ENCODE data around the gene NUDT9. TPM values are rescaled to one million over a fixed set of nuclear protein-coding genes. Genes with fewer than 3 reads are reported as not detected.

Gene NUDT9
- total and polyA plus RNA-seq, 2 experiments from 2014 or later = 35.8 to 62.3 TPM

GRCh38 chr4:87458913-87459312 lies 36.5 kb downstream of the NUDT9 start:
- Histone ChIP-seq H3K9me3 (ENCODE audit: low read depth) (no peaks in the 10 kb centered on the region), H3K27me3 (no peaks in the 10 kb centered on the region), H2AFZ (no peak overlapping the region), H3K4me1 (ENCODE audit: insufficient read depth) (peaks cover 12% of the 10 kb centered on the region), H3K4me2 (no peak overlapping the region), H3K36me3 (replicated peaks; ENCODE audit: insufficient read depth, low read depth) (peaks cover 5% of the 10 kb centered on the region), H3K79me2 (peaks cover 3% of the 10 kb centered on the region), H3K27ac (no peak overlapping the region), H3K9me2 (replicated peaks; ENCODE audit: insufficient read depth) (no peaks in the 10 kb centered on the region), H3K4me3 (no peak overlapping the region), H4K20me1 (ENCODE audit: insufficient read depth, poor library complexity, severe bottlenecking) (no peaks in the 10 kb centered on the region)
- TF ChIP-seq EZH2phosphoT487 (IDR thresholded peaks at IDR 0.05; ENCODE audit: low read depth, severe bottlenecking, unreplicated experiment) (no peak), EZH2 (IDR thresholded peaks at IDR 0.05; ENCODE audit: borderline replicate concordance) (no peak), CTCF (IDR thresholded peaks at IDR 0.05; ENCODE audit: poor library complexity) (no peak)
- WGBS (ENCODE audit: low lambda C conversion rate, missing lambda C conversion rate) = 100% methylated on average over 4 of the region's 4 CpGs
- DNase-seq (ENCODE audit: low spot score) = no peak

GRCh38 chr4:87461281-87461700 lies 38.9 kb downstream of the NUDT9 start:
- Histone ChIP-seq H3K9me2 (replicated peaks; ENCODE audit: insufficient read depth) (no peaks in the 10 kb centered on the region), H3K4me2 (no peak overlapping the region), H3K4me1 (ENCODE audit: insufficient read depth) (peaks cover 5% of the 10 kb centered on the region), H3K9me3 (ENCODE audit: low read depth) (no peaks in the 10 kb centered on the region), H3K79me2 (peaks cover 3% of the 10 kb centered on the region), H3K27ac (no peak overlapping the region), H2AFZ (no peak overlapping the region), H3K36me3 (replicated peaks; ENCODE audit: insufficient read depth, low read depth) (peaks cover 5% of the 10 kb centered on the region), H3K27me3 (no peaks in the 10 kb centered on the region), H4K20me1 (ENCODE audit: insufficient read depth, poor library complexity, severe bottlenecking) (no peaks in the 10 kb centered on the region), H3K4me3 (no peak overlapping the region)
- TF ChIP-seq CTCF (IDR thresholded peaks at IDR 0.05; ENCODE audit: poor library complexity) (no peak), EZH2phosphoT487 (IDR thresholded peaks at IDR 0.05; ENCODE audit: low read depth, severe bottlenecking, unreplicated experiment) (no peak), EZH2 (IDR thresholded peaks at IDR 0.05; ENCODE audit: borderline replicate concordance) (no peak)
- DNase-seq (ENCODE audit: low spot score) = no peak

- H3K79me2 ChIP-seq = peaks cover 3% of the 10 kb centered on the region
- no peak overlapping the region for H3K4me2 ChIP-seq
- H2AFZ ChIP-seq = no peak overlapping the region
- H3K9me3 ChIP-seq (ENCODE audit: low read depth) = no peaks in the 10 kb centered on the region
- H3K9me2 ChIP-seq (replicated peaks; ENCODE audit: insufficient read depth) = no peaks in the 10 kb centered on the region
- no peak for DNase-seq (ENCODE audit: low spot score)
- TF ChIP-seq CTCF (IDR thresholded peaks at IDR 0.05; ENCODE audit: poor library complexity) (no peak), EZH2phosphoT487 (IDR thresholded peaks at IDR 0.05; ENCODE audit: low read depth, severe bottlenecking, unreplicated experiment) (no peak), EZH2 (IDR thresholded peaks at IDR 0.05; ENCODE audit: borderline replicate concordance) (no peak)
- peaks cover 5% of the 10 kb centered on the region for H3K36me3 ChIP-seq (replicated peaks; ENCODE audit: insufficient read depth, low read depth)
- H3K27ac ChIP-seq = no peak overlapping the region
- WGBS (ENCODE audit: low lambda C conversion rate, missing lambda C conversion rate) = 95% methylated on average over 2 of the region's 2 CpGs
- H4K20me1 ChIP-seq (ENCODE audit: insufficient read depth, poor library complexity, severe bottlenecking) = no peaks in the 10 kb centered on the region
- H3K4me1 ChIP-seq (ENCODE audit: insufficient read depth) = peaks cover under 1% of the 10 kb centered on the region
- H3K27me3 ChIP-seq = no peaks in the 10 kb centered on the region
- no peak overlapping the region for H3K4me3 ChIP-seq
Observed at GRCh38 chr4:87462102-87462501, 39.7 kb downstream of the NUDT9 start.
